ENCODE data around the gene KLC4.

KLC4 gene

GRCh38 chr6:43061861-43062260 lies 2.4 kb downstream of the KLC4 start:
- in situ Hi-C loops (cut with HindIII; ENCODE audit: low sequenced_read_pairs): no loop called here
- no peak for TF ChIP-seq CTCF (IDR thresholded peaks at IDR 0.05; ENCODE audit: low read depth, low read length)
- no peak overlapping the region for H3K4me3 ChIP-seq (ENCODE audit: low read depth, low read length)
- DNase-seq (ENCODE audit: low read depth, low spot score): peak; percentile 30

GRCh38 chr6:43062818-43063217 lies 3.4 kb downstream of the KLC4 start:
- H3K4me3 ChIP-seq (ENCODE audit: low read depth, low read length): no peak overlapping the region
- TF ChIP-seq CTCF (IDR thresholded peaks at IDR 0.05; ENCODE audit: low read depth, low read length): no peak
- in situ Hi-C loops (cut with HindIII; ENCODE audit: low sequenced_read_pairs): no loop called here
- DNase-seq (ENCODE audit: low read depth, low spot score): no peak

GRCh38 chr6:43070028-43070632 lies 10.7 kb downstream of the KLC4 start:
- no peak overlapping the region for H3K4me3 ChIP-seq (ENCODE audit: low read depth, low read length)
- peak; percentile 72 for DNase-seq (ENCODE audit: low read depth, low spot score)
- in situ Hi-C loops (cut with HindIII; ENCODE audit: low sequenced_read_pairs): no loop called here

GRCh38 chr6:43074847-43075669 lies 15.6 kb downstream of the KLC4 start:
- no peak for TF ChIP-seq CTCF (IDR thresholded peaks at IDR 0.05; ENCODE audit: low read depth, low read length)
- no peak overlapping the region for H3K4me3 ChIP-seq (ENCODE audit: low read depth, low read length)
- in situ Hi-C loops (cut with HindIII; ENCODE audit: low sequenced_read_pairs): no loop called here
- DNase-seq (ENCODE audit: low read depth, low spot score): peak; percentile 84

More at GRCh38 chr6:43070028-43070632, 10.7 kb downstream of the KLC4 start:
- TF ChIP-seq CTCF (IDR thresholded peaks at IDR 0.05; ENCODE audit: low read depth, low read length): peak; percentile 60

GRCh38 chr6:43075670-43076463 lies 16.4 kb downstream of the KLC4 start, which contains the start of gene PTK7:
TSS of gene PTK7 (plus strand) at chr6:43076314. CDS start at chr6:43076489, 175 bp downstream.
- H3K4me3 ChIP-seq (ENCODE audit: low read depth, low read length): peak within 1 kb of the TSS; percentile 91
- no peak for TF ChIP-seq CTCF (IDR thresholded peaks at IDR 0.05; ENCODE audit: low read depth, low read length)
- DNase-seq (ENCODE audit: low read depth, low spot score): peak; percentile 72
- in situ Hi-C loops (cut with HindIII; ENCODE audit: low sequenced_read_pairs): no loop called here
